Chondrocyte (in vitro differentiated cells): Measurements from ENCODE around the gene ZNF680. TPM values are rescaled to one million over a fixed set of nuclear protein-coding genes. Genes with fewer than 3 reads are reported as not detected.
"Not testable (repeated sequence)": the region's sequence is repeated elsewhere in the genome, so short reads cannot be mapped to it uniquely, and the experiment has no call there.

Experiments used
- DNase-seq: peaks from one replicate; pipeline ENCODE4 v3.0.0; 2021; ENCODE audit warnings: mixed read lengths, low spot score
- H3K27ac Mint-ChIP-seq: one replicate; pipeline ENCODE4 v1.8.0; 2021; ENCODE audit warnings: mild to moderate bottlenecking, moderate library complexity, mixed read lengths; ENCODE audit not compliant: unreplicated experiment
- H3K27me3 Mint-ChIP-seq: 2 replicates; pipeline ENCODE4 v1.8.0; 2021; ENCODE audit warnings: low read depth, mixed read lengths
- H3K36me3 Mint-ChIP-seq: 2 replicates; pipeline ENCODE4 v1.8.0; 2021; ENCODE audit warnings: low read depth, mixed read lengths
- H3K4me1 Mint-ChIP-seq: 2 replicates; pipeline ENCODE4 v1.8.0; 2021; ENCODE audit warnings: low read depth, mild to moderate bottlenecking, mixed read lengths
- H3K4me3 Mint-ChIP-seq: one replicate; pipeline ENCODE4 v1.8.0; 2021; ENCODE audit warnings: mild to moderate bottlenecking, moderate library complexity, mixed read lengths; ENCODE audit not compliant: unreplicated experiment
- H3K9me3 Mint-ChIP-seq: 2 replicates; pipeline ENCODE4 v1.8.0; 2021; ENCODE audit warnings: low read depth, mixed read lengths
- CTCF ChIP-seq: fragments of 200-600 bp; sonication (generic); IDR thresholded peaks from 2 replicates; pipeline ENCODE4 v1.5.0; 2021; ENCODE audit warnings: antibody characterized with exemption, mild to moderate bottlenecking, moderate library complexity
- total RNA-seq: library from RNA; stranded (reverse); gene quantifications from 3 replicates; pipeline ENCODE4 v1.2.1, GENCODE V29; 2021

Gene ZNF680
- total RNA-seq, 1 donor from 2014 or later, result 3.9 TPM

- TF ChIP-seq CTCF, result no peak
- H3K36me3 Mint-ChIP-seq, result no peaks in the 10 kb centered on the region
- no peak for DNase-seq
- H3K4me1 Mint-ChIP-seq, result peaks cover 51% of the 10 kb centered on the region
- no peaks in the 10 kb centered on the region for H3K27me3 Mint-ChIP-seq
- H3K4me3 Mint-ChIP-seq, result no peak overlapping the region
- peaks cover 2% of the 10 kb centered on the region for H3K9me3 Mint-ChIP-seq
- peak overlapping the region; percentile 60 for H3K27ac Mint-ChIP-seq
These were observed 7.8 kb downstream of the ZNF680 start for GRCh38 chr7:64555046-64555445.

- H3K9me3 Mint-ChIP-seq, H3K4me3 Mint-ChIP-seq, H3K27ac Mint-ChIP-seq, H3K36me3 Mint-ChIP-seq, H3K27me3 Mint-ChIP-seq: not testable (repeated sequence)
- H3K4me1 Mint-ChIP-seq, result peaks cover 48% of the 10 kb centered on the region
- DNase-seq, result peak; percentile 59
These were observed 8.7 kb downstream of the ZNF680 start for GRCh38 chr7:64554188-64554587.

DNA sequence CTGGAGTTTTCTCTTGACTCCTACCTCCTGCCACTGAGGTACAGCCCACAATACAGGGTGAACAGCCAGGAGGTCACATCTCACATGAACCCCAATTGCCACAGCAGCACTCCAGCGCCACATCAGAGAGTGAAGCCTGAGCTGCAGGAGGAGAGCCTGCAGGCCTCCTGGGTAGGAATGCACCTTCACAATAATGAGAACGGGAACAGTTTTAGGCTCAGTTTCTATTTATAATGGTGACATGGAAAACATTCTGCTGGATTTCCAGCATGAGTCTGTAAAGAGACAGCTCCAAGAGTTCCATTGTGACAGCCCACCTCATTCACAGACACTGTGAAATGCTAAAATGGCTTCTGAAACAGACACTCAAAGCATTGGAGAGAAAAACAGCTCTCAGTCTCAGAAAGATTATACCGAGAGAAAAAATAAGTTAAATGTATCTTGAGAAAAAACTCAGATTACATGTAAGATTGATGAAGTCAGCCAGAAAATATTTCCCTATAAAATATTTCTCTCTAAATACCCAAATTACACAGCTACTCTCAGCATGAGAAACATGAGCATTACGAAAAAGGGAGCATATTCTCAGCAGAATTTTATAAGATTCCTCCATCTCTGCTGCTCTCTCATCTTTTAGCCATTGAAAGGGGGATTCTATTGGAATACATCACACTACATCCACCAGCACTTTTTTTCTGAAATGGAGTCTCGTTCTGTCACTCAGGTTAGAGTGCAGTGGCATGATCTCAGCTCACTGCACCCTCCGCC, 11.3 kb downstream of the ZNF680 start:
- Mint-ChIP-seq H3K27me3 (no peaks in the 10 kb centered on the region), H3K36me3 (no peaks in the 10 kb centered on the region), H3K4me1 (peaks cover 32% of the 10 kb centered on the region), H3K27ac (peak overlapping the region; percentile 71), H3K9me3 (peaks cover 2% of the 10 kb centered on the region), H3K4me3 (peak overlapping the region; percentile 39)
- DNase-seq, result peak; percentile 33
- TF ChIP-seq CTCF, result no peak

DNA sequence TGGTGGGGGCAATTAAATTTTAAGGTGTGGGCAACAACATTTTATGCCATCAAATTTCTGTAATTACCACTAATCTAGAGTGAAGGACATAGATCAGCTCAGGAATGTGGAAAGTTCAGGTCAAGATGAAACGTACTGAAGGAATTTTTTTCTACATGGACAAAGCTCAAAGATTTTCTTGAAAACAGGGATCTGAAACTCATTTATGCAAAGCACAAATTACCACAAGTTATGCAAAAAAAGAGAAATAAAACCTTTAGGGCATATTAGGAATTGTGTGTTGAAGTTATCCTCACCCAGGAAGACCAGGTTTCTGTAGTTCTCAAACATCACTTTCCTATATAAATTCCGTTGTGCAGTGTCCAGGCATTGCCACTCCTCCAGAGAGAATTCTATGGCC, 18.9 kb downstream of the ZNF680 start:
- Mint-ChIP-seq H3K4me1 (peaks cover 12% of the 10 kb centered on the region), H3K36me3 (peaks cover 1% of the 10 kb centered on the region), H3K27ac (no peak overlapping the region), H3K4me3 (no peak overlapping the region), H3K9me3 (peaks cover 2% of the 10 kb centered on the region), H3K27me3 (no peaks in the 10 kb centered on the region)
- TF ChIP-seq CTCF, result no peak
- DNase-seq, result no peak

GRCh38 chr7:64541438-64542359, 21.2 kb downstream of the ZNF680 start:
- H3K4me1 Mint-ChIP-seq, result peaks cover 12% of the 10 kb centered on the region

More at GRCh38 chr7:64541438-64542359, 21.2 kb downstream of the ZNF680 start:
- H3K27ac Mint-ChIP-seq, result peak overlapping the region; percentile 88
- TF ChIP-seq CTCF, result no peak
- H3K9me3 Mint-ChIP-seq, result peaks cover 2% of the 10 kb centered on the region
- no peak overlapping the region for H3K4me3 Mint-ChIP-seq
- no peak for DNase-seq
- no peaks in the 10 kb centered on the region for H3K27me3 Mint-ChIP-seq
- peaks cover 3% of the 10 kb centered on the region for H3K36me3 Mint-ChIP-seq
